Measurements from ENCODE around the gene LPP. TPM values are rescaled to one million over a fixed set of nuclear protein-coding genes. Genes with fewer than 3 reads are reported as not detected.
A peak's percentile ranks its signal among the peaks of the same experiment; 100 is the strongest.

LPP gene
- total RNA-seq, 1 donor = 196 TPM

DNA sequence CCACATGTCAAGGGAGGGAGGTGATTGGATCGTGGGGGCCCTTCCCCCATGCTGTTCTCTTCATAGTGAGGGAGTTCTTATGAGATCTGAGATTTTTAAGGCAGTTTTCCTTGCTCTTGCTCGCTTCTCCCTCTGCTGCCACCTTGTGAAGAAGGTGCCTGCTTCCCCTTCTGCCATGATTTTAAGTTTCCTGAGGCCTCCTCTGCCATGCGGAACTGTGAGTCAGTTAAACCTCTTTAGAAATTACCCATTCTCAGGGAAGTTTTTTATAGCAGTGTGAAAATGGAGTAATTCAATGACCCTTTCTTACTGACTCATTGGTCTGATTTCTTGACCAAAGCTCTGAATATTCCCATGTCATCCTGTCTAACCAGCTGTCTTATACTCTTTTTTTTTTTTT lies 533.4 kb downstream of the LPP start:
- peak; percentile 36 for DNase-seq (ENCODE audit: low read depth)
- TF ChIP-seq, protein P1, sequence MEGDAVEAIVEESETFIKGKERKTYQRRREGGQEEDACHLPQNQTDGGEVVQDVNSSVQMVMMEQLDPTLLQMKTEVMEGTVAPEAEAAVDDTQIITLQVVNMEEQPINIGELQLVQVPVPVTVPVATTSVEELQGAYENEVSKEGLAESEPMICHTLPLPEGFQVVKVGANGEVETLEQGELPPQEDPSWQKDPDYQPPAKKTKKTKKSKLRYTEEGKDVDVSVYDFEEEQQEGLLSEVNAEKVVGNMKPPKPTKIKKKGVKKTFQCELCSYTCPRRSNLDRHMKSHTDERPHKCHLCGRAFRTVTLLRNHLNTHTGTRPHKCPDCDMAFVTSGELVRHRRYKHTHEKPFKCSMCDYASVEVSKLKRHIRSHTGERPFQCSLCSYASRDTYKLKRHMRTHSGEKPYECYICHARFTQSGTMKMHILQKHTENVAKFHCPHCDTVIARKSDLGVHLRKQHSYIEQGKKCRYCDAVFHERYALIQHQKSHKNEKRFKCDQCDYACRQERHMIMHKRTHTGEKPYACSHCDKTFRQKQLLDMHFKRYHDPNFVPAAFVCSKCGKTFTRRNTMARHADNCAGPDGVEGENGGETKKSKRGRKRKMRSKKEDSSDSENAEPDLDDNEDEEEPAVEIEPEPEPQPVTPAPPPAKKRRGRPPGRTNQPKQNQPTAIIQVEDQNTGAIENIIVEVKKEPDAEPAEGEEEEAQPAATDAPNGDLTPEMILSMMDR (IDR thresholded peaks at IDR 0.05; ENCODE audit: insufficient read depth, low read depth, low read length) = peak; percentile 25

DNA sequence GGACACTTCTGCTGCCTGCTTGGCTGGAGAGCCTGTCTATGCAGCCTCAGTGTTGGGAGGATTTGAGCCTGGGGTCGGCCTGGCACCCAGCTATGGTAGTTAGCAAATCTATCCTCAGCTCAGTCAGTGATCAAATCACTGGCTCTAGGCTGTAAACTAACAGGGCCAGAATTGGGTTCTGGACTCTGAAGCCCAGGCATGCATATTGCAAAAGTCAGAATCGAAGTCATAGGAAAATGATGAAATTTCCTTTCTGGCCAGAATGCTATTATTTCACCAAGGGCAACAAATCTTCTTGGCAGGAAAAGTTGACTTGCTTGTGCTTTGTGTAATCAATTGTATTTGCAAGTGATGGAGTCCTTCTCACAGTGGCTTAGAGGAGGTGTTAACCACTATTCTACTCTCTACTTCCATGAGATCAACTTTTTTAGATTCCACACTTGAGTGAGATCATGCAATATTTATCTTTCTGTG lies 535.2 kb downstream of the LPP start:
- DNase-seq (ENCODE audit: low read depth) = peak; percentile 69

More for the DNA sequence above, 533.4 kb downstream of the LPP start:
- no peak overlapping the region for H3K4me3 ChIP-seq (ENCODE audit: low read depth, low read length)

DNA sequence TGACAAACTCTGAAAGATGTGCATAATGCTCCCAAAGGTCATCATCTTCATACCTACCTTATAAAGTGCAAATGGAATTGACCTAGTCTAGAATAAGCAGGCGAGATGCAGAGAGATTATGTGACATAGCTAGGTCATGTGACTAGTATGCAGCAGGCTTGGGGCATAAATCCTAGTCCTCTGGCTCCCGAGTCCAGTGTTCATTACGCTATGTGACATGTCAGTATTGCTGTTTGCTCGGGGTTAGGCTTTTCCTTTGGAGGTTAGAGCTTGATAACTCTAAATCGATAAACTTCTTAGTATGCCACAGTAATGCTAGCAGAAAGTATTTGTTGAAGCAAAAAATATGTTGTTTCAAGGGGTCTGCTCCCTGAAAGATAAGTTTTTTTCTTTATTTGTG lies 536.1 kb downstream of the LPP start:
- no peak overlapping the region for H3K4me3 ChIP-seq (ENCODE audit: low read depth, low read length)
- TF ChIP-seq, protein P1 (IDR thresholded peaks at IDR 0.05; ENCODE audit: insufficient read depth, low read depth, low read length) = no peak
- no peak for DNase-seq (ENCODE audit: low read depth)

More for the DNA sequence above, 535.2 kb downstream of the LPP start:
- H3K4me3 ChIP-seq (ENCODE audit: low read depth, low read length) = no peak overlapping the region
- TF ChIP-seq, protein P1 (IDR thresholded peaks at IDR 0.05; ENCODE audit: insufficient read depth, low read depth, low read length) = no peak

DNA sequence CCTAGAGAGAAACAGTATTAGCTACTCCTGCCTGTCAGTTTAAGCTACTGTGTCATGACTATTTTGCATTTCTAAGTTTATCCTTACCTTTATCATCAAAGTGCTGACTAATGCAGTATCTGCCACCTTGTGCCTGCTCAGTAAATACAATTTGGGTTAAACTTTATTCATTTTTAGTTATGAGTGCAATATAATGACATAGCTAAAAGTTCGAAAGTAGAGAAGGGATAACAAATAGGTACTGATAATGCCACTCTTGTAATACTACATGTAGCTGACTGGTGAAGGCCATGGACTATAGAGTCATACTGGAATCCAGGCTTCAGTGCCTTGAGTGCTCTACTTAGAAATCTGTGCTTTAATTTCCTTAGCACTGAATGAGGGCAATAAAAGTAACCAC lies 537.0 kb downstream of the LPP start:
- no peak overlapping the region for H3K4me3 ChIP-seq (ENCODE audit: low read depth, low read length)
- TF ChIP-seq, protein P1 (IDR thresholded peaks at IDR 0.05; ENCODE audit: insufficient read depth, low read depth, low read length) = no peak
- no peak for DNase-seq (ENCODE audit: low read depth)

DNA sequence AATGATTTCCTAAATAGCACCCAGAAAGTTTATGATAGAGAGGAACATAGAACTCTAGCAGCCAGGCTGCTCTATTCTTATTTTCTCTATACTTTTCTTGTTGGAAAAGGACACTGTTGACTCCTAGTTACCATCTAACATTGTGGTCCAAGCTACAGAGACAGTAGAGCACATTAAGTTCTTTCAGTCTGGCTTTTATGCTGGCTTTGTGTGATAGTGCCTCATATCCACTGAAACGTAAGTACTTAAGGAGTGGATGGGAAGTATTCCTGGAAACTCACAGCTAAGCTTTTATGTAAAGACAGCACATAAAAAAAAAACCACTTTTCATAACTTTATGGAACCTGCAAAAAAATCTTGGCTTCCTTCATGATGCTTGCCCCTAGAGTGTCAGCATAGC lies 537.7 kb downstream of the LPP start:
- no peak overlapping the region for H3K4me3 ChIP-seq (ENCODE audit: low read depth, low read length)
- TF ChIP-seq, protein P1 (IDR thresholded peaks at IDR 0.05; ENCODE audit: insufficient read depth, low read depth, low read length) = no peak
- DNase-seq (ENCODE audit: low read depth) = no peak

DNA sequence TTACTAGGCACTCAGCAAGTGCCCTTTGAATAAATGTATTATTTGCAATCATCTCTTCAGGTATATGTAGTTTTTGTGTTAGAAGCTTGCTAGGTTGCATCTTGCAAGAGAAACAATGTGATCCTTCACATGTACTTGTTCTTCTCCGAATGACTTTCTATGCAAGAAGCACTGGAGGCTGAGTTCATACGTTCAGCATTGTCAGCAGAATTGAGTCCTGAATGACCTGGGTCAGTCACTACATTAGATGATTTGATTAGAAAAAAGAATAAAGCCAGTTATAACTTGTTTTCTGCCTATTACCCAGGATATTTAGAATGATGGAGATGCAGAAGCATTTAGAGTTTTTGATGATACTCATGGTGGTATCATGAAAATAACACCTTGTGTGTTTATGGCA lies 538.7 kb downstream of the LPP start:
- DNase-seq (ENCODE audit: low read depth) = no peak
- TF ChIP-seq, protein P1 (IDR thresholded peaks at IDR 0.05; ENCODE audit: insufficient read depth, low read depth, low read length) = no peak
- H3K4me3 ChIP-seq (ENCODE audit: low read depth, low read length) = no peak overlapping the region

DNA sequence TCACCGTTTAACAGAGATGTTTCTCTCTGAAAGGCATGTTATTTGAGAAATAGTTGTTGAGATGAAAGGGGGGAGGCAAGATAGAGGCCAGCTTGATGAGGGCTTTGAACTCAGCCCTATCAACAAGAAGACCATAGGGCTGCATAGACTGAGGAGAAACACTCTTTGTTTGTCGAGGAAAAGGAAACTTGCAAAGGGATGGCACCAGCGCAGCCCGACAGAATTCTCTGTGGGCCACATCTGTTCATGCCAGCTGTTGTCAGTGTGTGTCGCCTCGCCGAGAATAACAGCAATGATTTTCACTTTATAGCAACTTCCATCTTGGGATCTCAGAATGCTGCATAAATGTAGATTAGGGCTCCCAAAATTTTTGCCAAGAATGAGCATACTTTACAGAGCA lies 539.5 kb downstream of the LPP start:
- DNase-seq (ENCODE audit: low read depth) = no peak
- TF ChIP-seq, protein P1 (IDR thresholded peaks at IDR 0.05; ENCODE audit: insufficient read depth, low read depth, low read length) = no peak
- no peak overlapping the region for H3K4me3 ChIP-seq (ENCODE audit: low read depth, low read length)
